ENCODE measurements around the gene RHBDD3.

RHBDD3 gene

DNA sequence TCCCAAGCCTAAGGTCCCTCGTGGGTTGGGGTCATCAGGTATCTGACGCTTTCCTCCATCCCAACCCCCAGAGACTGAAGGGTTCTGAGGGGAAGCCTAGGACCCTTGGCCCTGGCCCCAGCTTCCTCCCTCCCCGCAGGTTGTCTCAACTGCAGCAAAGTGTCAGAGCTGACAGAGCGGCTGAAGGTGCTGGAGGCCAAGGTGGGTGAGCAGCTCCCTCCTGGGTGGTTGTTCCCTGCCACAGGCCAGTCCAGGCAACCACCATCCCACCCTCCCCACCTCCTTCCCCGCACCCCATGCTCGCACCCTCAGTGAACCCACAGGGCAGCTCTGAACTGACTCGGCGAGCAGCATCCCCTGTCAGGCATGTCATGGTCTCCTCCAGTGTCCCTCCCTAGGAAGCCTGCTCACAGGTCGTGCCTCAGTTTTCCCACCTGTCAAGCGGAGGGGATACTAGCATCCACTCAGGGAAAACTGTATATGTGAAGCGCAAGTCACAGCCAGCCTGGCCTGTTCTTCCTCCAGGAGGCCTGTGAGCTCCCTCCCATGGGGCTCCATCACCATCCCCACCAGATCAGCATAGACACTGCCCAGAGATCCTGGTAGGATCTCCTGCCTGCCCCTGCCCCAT lies 41.3 kb downstream of the RHBDD3 start:
- Histone ChIP-seq H3K4me2 (ENCODE audit: low read depth, low read length) (no peak overlapping the region), H3K27me3 (replicated peaks; ENCODE audit: insufficient read depth, low read length) (no peaks in the 10 kb centered on the region), H2AFZ (ENCODE audit: low read length) (no peak overlapping the region), H3K9me3 (replicated peaks; ENCODE audit: insufficient read depth, low read length) (no peaks in the 10 kb centered on the region), H4K20me1 (ENCODE audit: insufficient read depth, low read length) (no peaks in the 10 kb centered on the region), H3K4me1 (ENCODE audit: low read length) (no peaks in the 10 kb centered on the region), H3K36me3 (replicated peaks; ENCODE audit: insufficient read depth, low read length) (no peaks in the 10 kb centered on the region), H3F3A (ENCODE audit: insufficient read depth, low read length) (no peaks in the 10 kb centered on the region), H3K4me3 (ENCODE audit: low read length) (no peak overlapping the region), H3K9me2 (replicated peaks; ENCODE audit: insufficient read depth, low read length) (no peaks in the 10 kb centered on the region), H3K27ac (ENCODE audit: low read length) (no peak overlapping the region), H3K79me2 (ENCODE audit: low read length) (no peaks in the 10 kb centered on the region), H3K9ac (ENCODE audit: low read length) (no peak overlapping the region)
- no peak for TF ChIP-seq EZH2phosphoT487 (IDR thresholded peaks at IDR 0.05; ENCODE audit: low read length)
- TF ChIP-seq, protein P1, sequence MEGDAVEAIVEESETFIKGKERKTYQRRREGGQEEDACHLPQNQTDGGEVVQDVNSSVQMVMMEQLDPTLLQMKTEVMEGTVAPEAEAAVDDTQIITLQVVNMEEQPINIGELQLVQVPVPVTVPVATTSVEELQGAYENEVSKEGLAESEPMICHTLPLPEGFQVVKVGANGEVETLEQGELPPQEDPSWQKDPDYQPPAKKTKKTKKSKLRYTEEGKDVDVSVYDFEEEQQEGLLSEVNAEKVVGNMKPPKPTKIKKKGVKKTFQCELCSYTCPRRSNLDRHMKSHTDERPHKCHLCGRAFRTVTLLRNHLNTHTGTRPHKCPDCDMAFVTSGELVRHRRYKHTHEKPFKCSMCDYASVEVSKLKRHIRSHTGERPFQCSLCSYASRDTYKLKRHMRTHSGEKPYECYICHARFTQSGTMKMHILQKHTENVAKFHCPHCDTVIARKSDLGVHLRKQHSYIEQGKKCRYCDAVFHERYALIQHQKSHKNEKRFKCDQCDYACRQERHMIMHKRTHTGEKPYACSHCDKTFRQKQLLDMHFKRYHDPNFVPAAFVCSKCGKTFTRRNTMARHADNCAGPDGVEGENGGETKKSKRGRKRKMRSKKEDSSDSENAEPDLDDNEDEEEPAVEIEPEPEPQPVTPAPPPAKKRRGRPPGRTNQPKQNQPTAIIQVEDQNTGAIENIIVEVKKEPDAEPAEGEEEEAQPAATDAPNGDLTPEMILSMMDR (IDR thresholded peaks at IDR 0.05; ENCODE audit: low read length), result no peak
- no peak for TF ChIP-seq EZH2 (optimal IDR thresholded peaks at IDR 0.05; ENCODE audit: low read depth, low read length)
- no peak for DNase-seq

DNA sequence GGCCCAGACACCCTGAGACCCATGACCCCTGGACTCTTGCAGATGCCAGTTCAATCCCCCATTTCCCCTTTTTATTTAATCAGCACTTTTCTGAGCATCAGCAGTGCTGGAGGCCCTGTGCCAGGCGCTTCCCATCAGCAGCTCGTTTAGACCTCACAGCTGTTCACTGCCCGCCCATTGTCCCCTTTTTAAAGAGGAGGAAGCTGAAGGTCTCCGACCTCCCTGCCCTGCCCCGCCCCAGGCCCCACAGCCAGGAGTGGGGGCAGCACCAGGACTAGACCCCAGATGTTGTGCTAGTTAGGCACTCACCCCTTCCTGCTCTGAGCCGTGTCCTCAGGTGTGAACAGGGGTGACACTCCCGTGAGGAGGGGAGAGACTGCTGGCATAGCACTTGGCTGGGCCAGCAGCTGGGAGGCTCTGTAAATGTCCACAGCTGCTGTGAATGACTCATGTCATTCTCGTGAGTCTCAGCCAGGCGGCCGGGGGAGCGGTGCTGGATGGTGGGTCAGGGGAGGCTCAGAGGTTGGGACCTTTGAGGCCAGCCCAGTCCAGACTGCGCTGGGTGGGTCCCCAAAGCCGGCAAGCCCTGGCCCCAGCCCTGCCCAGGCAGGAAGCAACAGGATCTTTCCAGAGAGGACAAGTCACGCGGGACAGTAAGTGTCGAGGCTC lies 42.2 kb downstream of the RHBDD3 start:
- no peak overlapping the region for H3K9ac ChIP-seq (ENCODE audit: low read length)
- no peak overlapping the region for H2AFZ ChIP-seq (ENCODE audit: low read length)
- TF ChIP-seq EZH2 (optimal IDR thresholded peaks at IDR 0.05; ENCODE audit: low read depth, low read length), result no peak
- no peak for TF ChIP-seq EZH2phosphoT487 (IDR thresholded peaks at IDR 0.05; ENCODE audit: low read length)
- TF ChIP-seq, protein P1 (IDR thresholded peaks at IDR 0.05; ENCODE audit: low read length), result no peak
- no peak overlapping the region for H3K4me3 ChIP-seq (ENCODE audit: low read length)
- no peaks in the 10 kb centered on the region for H3K9me2 ChIP-seq (replicated peaks; ENCODE audit: insufficient read depth, low read length)
- H3K4me1 ChIP-seq (ENCODE audit: low read length), result no peaks in the 10 kb centered on the region
- no peaks in the 10 kb centered on the region for H4K20me1 ChIP-seq (ENCODE audit: insufficient read depth, low read length)
- H3K9me3 ChIP-seq (replicated peaks; ENCODE audit: insufficient read depth, low read length), result no peaks in the 10 kb centered on the region
- no peak overlapping the region for H3K4me2 ChIP-seq (ENCODE audit: low read depth, low read length)
- H3F3A ChIP-seq (ENCODE audit: insufficient read depth, low read length), result no peaks in the 10 kb centered on the region
- H3K27ac ChIP-seq (ENCODE audit: low read length), result no peak overlapping the region
- DNase-seq, result no peak
- no peaks in the 10 kb centered on the region for H3K36me3 ChIP-seq (replicated peaks; ENCODE audit: insufficient read depth, low read length)
- no peaks in the 10 kb centered on the region for H3K27me3 ChIP-seq (replicated peaks; ENCODE audit: insufficient read depth, low read length)
- H3K79me2 ChIP-seq (ENCODE audit: low read length), result no peaks in the 10 kb centered on the region

DNA sequence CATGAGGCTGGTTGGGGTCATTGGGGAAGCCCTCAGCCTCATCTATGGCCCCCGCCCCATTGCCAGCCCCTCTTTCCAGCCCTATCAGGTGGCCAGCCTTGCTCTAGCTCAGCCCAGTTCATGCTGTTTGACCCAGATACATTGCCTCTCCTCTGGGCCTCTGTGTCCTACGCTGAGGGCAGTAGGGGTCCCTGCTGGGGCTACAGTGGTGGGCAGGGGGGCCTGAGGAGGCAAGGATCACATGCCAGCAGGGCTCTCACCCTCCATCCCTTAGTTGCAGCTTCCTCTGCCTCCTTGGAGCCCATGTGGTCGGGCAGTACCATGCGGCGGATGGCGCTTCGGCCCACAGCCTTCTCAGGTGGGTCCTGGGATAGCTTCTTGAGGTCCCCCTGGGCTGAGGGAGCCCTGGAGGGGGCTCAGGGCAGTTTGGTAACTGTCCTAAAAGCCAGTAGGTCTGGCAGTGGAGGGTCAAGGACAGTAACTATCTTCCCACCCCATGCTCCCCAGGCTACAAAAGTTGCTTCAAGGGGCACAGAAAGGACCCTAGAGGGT lies 42.8 kb downstream of the RHBDD3 start:
- DNase-seq, result no peak
- no peaks in the 10 kb centered on the region for H3K79me2 ChIP-seq (ENCODE audit: low read length)
- no peaks in the 10 kb centered on the region for H3K9me3 ChIP-seq (replicated peaks; ENCODE audit: insufficient read depth, low read length)
- H3F3A ChIP-seq (ENCODE audit: insufficient read depth, low read length), result no peaks in the 10 kb centered on the region
- H4K20me1 ChIP-seq (ENCODE audit: insufficient read depth, low read length), result no peaks in the 10 kb centered on the region
- H3K27ac ChIP-seq (ENCODE audit: low read length), result no peak overlapping the region
- H2AFZ ChIP-seq (ENCODE audit: low read length), result no peak overlapping the region
- no peaks in the 10 kb centered on the region for H3K9me2 ChIP-seq (replicated peaks; ENCODE audit: insufficient read depth, low read length)
- no peak overlapping the region for H3K4me2 ChIP-seq (ENCODE audit: low read depth, low read length)
- no peaks in the 10 kb centered on the region for H3K27me3 ChIP-seq (replicated peaks; ENCODE audit: insufficient read depth, low read length)
- H3K9ac ChIP-seq (ENCODE audit: low read length), result no peak overlapping the region
- no peak for TF ChIP-seq EZH2 (optimal IDR thresholded peaks at IDR 0.05; ENCODE audit: low read depth, low read length)
- H3K4me3 ChIP-seq (ENCODE audit: low read length), result no peak overlapping the region
- no peaks in the 10 kb centered on the region for H3K36me3 ChIP-seq (replicated peaks; ENCODE audit: insufficient read depth, low read length)
- H3K4me1 ChIP-seq (ENCODE audit: low read length), result no peaks in the 10 kb centered on the region

Measured in MM.1S (cell line).